NCI-H2196 (cell line): ENCODE data around the gene LTB.

Experiments used
- DNase-seq: peaks from one replicate; lab custom pipeline; 2025; ENCODE audit not compliant: unreplicated experiment; lab: John Stamatoyannopoulos, UW

Gene LTB, protein sequence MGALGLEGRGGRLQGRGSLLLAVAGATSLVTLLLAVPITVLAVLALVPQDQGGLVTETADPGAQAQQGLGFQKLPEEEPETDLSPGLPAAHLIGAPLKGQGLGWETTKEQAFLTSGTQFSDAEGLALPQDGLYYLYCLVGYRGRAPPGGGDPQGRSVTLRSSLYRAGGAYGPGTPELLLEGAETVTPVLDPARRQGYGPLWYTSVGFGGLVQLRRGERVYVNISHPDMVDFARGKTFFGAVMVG

DNA sequence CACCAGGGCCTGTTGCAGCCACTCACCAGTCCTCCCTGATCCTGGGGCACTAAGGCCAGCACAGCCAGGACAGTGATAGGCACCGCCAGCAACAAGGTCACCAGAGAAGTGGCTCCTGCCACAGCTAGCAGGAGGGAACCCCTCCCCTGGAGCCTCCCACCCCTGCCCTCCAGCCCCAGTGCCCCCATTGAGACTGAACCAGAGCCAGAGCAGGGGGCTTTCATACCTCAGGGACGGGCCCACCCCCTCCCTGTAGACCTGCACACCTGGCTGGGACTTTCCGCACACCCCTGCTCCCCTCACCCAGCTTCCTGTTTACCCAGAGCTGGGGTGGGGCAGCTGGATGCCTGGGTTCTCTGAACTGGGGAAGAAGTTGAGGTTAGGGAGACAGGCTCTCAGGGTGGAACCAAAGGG, at the start of gene LTB:
TSS of gene LTB (minus strand) at position 195 of the 414 bp plus-strand sequence. CDS start at position 188, 7 bp downstream.
- no peak for DNase-seq

DNA sequence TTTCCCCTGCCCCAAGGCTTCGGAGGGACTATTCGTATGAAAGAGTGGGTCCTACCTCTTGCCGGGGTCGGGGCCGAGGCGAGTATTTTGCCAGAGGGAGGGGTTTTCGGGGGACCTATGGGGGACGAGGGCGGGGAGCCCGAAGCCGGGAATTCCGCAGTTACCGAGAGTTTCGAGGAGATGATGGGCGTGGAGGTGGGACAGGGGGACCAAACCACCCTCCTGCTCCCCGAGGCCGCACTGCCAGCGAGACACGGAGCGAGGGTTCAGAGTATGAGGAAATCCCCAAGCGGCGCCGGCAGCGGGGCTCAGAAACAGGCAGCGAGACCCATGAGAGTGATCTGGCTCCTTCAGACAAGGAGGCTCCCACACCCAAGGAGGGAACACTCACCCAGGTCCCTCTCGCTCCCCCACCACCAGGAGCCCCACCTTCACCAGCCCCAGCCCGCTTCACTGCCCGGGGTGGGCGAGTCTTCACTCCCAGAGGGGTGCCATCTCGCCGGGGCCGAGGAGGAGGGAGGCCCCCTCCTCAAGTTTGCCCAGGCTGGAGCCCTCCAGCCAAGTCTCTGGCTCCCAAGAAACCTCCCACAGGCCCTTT, 49.6 kb upstream of the LTB start:
- DNase-seq = no peak

DNA sequence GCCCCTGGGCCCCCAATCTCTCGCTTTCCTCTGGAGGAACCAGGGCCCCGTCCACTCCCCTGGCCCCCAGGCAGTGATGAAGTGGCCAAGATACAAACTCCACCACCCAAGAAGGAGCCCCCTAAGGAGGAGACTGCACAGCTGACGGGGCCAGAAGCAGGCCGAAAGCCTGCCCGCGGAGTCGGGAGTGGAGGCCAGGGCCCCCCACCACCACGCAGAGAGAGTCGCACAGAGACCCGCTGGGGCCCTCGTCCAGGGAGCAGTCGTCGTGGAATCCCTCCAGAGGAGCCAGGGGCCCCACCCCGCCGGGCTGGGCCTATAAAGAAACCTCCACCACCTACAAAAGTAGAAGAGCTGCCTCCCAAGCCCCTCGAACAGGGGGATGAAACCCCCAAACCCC, 49.0 kb upstream of the LTB start:
- no peak for DNase-seq

DNA sequence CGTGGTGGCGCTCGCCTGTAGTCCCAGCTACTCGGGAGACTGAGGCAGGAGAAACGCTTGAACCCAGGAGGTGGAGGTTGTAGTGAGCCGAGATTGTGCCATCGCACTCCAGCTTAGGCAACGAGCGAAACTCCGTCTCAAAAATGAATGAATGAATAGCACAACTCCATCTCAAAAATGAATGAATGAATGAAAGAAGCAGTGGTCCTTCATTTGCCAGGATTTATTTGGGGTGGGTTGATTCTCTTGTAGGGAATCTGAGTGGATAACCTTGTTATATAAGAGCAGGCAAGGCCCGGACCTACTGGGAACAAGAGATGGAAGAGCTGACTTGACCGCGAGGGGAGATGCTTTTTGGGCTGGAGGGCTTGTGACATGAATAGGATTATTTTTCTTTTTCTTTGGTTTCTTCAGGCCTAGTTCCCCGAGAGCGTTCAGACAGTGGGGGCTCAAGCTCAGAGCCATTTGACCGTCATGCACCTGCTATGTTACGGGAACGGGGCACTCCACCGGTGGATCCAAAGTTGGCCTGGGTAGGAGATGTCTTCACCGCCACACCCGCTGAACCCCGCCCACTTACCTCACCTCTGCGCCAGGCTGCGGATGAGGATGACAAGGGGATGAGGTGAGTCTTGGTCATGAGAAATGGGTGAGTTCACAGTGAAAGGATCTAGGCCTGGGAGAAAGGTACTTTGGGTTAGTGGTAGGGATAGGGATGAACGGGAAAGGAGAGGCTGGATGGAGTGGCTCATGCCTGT, 48.1 kb upstream of the LTB start:
- DNase-seq = no peak

DNA sequence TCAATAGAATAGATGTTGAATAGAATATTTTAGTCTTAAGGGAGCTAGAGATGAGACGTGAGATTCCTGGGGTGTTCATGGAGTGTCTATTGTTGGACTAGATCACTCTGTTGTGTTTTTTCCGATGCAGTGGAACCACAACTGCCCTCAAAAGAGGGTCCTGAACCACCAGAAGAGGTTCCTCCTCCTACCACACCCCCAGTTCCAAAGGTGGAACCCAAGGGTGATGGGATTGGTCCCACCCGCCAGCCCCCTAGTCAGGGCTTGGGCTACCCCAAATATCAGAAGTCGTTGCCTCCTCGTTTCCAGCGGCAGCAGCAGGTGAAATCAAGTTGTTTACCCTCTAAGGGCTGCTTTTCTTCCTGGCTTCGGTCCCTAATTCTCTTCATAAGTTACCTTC, 46.8 kb upstream of the LTB start:
- DNase-seq = no peak

GRCh38 chr6:31627690-31628287, 45.6 kb upstream of the LTB start:
- no peak for DNase-seq

DNA sequence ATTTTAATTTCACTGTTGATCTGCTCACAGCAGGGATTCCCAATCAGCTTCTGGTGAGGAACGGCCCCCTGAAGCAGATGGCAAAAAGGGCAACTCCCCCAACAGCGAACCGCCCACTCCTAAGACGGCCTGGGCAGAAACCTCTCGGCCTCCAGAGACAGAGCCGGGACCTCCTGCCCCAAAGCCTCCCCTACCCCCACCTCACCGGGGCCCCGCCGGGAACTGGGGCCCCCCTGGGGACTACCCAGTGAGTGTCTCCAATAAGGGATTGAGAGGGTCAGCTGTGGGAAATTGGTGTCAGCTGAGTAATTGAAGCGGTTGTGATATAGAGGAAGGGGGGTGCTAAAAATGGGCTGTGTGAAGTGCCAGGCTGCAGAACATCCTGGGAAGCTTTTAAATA, 44.7 kb upstream of the LTB start:
- no peak for DNase-seq

DNA sequence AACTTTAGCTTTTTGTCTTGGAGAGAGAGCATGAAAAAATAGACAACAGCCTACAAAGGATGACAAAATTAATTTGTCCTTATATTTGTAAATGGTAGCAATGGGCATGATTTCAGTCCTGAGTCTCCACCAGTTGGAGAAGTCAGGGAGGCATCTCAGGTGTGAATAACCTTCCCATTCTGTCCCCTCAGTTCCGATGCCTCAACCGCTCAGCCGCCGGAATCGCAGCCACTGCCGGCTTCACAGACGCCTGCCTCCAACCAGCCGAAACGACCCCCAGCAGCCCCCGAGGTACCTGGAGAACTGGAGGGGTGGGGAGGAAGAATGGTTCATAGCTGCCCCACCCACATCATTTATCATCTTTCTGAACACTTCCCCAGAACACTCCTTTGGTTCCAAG, 41.8 kb upstream of the LTB start:
- DNase-seq = no peak

GRCh38 chr6:31622684-31623091, 40.5 kb upstream of the LTB start:
- no peak for DNase-seq

GRCh38 chr6:31621991-31622390, 39.8 kb upstream of the LTB start:
- DNase-seq = no peak

DNA sequence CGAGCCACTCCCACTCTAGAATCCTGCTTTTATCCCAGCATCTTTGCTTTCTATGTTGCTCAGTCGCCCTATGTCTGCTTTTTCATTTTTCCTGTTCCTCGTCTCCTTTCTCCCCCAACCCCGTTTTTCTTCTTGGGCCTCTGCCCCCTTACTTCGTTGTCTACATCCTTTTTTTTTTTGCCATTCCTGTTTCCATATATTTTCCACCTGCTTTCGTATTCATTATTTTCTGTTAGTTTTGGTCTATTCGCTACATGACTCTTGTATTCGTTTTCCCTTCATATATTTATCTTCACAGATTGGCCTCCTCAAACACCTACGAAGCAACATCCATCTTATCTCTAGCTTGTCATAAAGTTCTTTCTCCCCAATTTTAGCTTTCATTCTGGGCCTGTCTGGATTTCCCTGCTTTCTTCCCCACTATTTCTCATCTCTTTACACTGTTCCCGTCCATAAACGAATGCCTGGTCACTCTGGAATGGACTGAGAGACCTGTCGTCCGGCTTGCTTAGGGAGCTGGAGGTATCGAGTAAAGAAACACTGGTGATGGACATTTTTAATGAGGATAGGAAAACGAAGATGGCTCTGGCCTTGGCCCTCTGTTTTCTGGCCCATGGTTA, 39.2 kb upstream of the LTB start:
- no peak for DNase-seq

DNA sequence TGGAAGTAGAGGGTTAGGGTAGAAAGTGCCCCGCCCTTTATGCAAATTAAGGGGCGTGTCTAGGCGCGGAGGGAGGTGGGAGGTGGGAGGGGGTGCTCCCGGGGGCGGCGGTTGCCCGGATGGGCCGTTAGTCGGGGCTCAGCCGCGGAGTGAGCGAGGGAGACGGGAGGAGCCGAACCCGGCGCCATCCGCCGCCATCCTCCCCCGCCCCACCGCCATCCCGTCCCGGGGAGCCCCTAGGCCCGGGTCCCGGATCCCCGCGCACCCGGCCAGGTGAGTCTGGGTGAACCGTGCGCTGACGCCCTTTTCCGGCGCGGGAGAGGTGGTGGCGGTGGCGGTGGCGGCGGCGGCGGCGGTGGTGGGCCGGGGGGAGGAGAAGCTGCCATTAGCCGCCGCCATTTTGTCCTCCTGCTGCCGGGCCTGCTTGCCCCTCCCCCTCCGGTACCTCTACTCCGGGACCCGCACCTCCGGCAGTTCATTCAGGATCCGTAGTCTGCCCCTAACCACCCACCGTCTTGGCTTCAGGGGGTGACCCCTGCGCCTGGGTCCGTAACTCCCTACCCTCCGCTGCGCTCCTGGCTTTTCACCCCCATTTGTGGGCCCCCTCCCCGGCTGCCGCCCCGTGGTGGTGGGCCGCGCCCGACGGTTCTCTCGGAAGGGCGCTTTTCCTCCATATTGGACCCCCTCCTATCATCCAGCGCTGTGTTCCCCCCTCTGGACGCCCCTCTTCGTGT, 38.5 kb upstream of the LTB start, which contains the start of gene PRRC2A:
TSS of gene PRRC2A (plus strand) at position 130 of the 734 bp plus-strand sequence. CDS start 2,075 bp downstream, outside the sequence.
- DNase-seq = peak; percentile 100

- peak; percentile 100 for DNase-seq
Measured at GRCh38 chr6:31619805-31620585, 37.8 kb upstream of the LTB start.

DNA sequence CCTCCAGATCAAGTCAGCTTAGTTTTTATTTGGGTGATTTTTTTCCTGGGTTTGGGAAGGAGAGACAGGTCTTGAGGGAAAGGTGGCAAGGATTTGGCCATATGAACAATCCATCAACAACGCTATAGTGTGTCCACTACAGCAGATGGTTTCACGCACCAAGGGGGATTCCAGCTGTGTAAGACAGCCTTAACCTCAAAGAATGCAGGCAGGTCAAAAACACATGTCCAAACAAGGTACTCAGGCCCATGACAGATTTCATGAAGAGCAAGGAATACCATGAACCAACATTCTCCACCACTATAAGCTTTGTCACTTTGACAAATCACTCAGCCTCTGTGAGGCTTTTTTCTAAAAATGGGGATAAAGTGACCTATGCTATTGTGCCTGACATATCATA, 34.8 kb upstream of the LTB start:
- no peak for DNase-seq

- DNase-seq = no peak
Measured at GRCh38 chr6:31615748-31616147, 33.5 kb upstream of the LTB start.

DNA sequence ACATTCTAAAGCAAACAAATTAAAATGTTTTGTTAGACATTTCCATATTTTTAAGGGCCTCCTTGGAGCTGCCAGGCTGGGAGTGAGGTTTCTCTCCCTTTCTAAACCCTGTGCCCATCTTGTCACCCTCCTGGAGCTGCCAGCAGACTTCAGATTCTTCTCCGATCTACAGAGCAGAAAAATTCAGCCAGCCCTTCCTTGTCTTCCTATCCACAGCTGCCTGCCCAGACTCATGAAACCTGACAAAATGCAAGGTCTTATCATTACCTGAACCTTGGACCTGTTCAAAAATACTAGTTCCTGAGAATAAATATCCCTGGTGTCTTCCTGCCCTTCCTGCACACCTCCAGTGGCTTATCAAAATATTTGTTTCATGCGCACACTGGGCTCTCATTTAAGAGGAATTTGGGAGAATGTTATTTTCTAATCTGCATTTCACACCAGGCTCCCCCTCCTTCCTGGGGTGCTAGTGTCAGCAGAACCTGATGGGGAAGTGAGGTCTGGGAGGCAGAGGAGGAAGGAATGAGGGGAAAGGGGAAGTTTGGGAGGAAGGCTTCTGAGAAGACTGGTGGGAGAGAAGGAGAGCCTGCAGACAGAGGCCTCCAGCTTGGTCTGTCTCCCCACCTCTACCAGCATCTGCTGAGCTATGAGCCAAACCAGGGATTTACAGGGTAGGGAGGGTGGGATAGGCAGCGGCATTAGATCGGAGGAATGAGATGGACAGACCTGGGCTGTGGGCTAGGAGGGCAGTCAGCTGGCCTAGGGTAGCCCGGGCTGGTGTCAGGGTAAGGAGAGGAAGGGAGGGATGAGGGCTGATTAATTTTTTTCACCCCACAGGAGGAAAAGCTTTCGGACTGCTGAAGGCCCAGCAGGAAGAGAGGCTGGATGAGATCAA, 32.7 kb upstream of the LTB start, which contains the start of gene AIF1:
TSS of gene AIF1 (plus strand) at position 551 of the 895 bp plus-strand sequence. CDS start at position 647, 96 bp downstream.
- no peak for DNase-seq

GRCh38 chr6:31614075-31614619, 31.9 kb upstream of the LTB start:
- DNase-seq = no peak

GRCh38 chr6:31610968-31611367, 28.7 kb upstream of the LTB start:
- no peak for DNase-seq
